Fibroblast of gingiva (primary cell): Measurements from ENCODE around the gene AVP.
A peak's percentile ranks its signal among the peaks of the same experiment; 100 is the strongest.
"Not testable (repeated sequence)": the region's sequence is repeated elsewhere in the genome, so short reads cannot be mapped to it uniquely, and the experiment has no call there.

ENCODE experiments used
- DNase-seq: peaks from one replicate; pipeline ENCODE4 v3.0.0-alpha.2; 2011; ENCODE audit warnings: low read depth

The AVP gene

DNA sequence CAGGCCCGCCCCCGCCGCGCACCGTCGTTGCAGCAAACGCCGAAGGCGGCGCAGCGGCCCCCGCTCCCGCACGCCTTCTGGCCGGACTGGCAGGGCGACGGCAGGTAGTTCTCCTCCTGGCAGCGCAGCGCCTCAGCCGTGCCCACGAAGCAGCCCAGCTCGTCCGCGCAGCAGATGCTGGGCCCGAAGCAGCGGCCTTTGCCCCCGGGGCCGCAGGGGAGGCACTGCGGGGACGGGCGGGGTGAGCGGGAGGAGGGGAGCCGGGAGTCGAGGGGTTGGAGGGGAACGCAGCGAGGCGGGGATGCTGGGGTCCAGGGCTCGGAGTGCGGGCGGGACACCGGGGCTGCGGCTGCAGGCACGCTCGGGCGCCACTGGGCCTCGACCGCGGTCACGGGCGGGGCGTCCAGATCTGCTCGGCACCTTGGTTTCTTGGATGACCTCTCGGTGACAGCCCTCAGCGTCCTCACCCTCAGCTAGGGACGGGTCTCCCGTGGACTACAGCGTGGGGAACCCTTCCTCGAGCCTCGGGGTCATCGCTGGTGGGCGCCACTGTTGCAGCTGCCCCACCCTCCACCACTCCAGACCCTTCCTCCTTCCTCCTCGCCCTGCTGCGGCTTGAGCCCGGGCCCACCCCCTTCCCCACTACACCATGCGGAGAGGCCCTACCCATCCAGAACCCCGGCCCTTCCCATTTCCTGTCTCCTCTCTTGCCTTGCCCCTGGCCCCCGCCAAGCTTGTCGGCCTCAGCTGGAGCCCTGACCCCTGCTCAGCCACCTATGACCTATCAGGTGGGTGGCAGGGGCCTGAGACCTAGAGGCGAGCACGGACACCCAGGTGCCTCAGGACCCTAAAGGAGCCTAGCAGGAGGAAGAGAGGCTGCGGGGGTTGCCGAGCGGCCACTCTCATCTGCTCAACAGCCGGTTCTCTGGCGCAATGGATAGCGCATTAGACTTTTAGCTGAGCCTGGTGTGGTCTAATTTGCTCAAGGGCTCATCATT lies 1.3 kb downstream of the AVP start:
- DNase-seq, result no peak

DNA sequence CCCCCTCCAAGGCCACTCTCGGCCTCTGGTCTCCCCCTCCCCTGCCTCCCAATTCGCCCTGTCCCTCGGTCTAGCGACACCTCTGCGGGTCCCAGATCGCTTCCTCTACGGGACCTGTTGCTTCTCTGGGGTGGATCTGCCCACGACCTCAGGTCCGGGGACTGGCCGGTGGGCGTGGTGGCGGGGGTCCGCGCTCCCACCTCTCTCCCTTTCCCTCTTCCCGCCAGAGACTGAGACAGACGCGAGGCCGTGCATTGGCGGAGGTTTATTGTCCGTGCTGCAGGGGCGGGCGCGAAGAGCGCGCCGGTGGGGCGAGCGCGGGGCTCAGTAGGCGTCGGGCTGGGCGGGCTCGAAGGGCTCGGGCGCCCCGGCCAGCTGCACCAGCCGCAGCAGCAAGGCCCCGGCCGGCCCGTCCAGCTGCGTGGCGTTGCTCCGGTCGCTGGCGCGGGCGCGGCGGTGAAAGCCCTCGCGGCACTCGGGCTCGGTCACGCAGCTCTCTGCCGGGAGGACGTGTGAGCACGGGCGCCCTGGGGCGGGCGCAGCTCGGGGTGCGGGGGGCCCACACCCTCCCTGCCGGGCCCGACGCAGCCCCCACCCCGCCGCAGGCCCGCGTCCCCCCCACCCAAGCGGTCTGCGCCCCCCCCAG lies 2.1 kb downstream of the AVP start:
- no peak for DNase-seq

DNA sequence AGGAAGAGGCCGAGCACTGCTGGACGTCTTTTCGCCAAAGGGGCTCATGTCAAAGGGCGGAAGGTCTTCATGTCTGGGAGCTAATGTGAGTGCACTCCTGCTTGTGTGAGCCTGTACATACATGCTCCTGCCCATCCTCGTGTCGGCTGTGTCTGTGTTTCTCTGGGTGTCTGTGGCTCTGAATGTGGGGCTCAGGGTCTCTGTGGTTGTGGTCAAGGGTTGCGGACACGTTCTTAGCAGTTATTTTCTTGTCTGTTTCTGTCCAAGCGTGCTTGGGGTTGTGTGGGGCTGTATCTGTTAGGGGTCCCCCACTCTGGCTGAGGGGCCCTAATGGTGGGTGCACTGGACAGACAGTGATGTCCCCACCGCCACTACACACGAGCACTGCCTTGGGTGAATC lies 2.9 kb downstream of the AVP start:
- DNase-seq, result no peak

DNA sequence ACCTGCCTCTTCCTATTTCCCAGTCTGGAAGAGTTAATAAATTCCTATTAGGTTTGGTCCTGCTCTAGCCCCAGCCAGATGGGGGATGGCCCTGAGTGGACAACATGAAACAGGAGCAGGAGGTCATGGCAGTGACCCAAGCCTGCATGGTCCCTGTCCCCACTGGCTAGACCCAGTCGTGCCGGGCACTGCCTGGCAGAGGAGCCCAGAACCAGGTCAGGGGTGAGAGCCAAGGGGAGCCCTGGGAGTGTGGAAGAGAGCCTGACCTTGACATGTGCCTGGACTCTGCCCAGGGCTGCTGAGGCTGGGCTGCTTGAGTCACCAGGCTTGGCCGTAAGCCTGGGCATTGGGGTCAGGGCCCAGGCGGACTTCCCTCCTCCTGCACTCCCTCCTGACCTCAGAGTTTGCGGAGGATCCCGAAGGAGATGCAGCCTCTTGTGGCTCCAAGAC lies 3.6 kb downstream of the AVP start:
- DNase-seq, result peak; percentile 74

DNA sequence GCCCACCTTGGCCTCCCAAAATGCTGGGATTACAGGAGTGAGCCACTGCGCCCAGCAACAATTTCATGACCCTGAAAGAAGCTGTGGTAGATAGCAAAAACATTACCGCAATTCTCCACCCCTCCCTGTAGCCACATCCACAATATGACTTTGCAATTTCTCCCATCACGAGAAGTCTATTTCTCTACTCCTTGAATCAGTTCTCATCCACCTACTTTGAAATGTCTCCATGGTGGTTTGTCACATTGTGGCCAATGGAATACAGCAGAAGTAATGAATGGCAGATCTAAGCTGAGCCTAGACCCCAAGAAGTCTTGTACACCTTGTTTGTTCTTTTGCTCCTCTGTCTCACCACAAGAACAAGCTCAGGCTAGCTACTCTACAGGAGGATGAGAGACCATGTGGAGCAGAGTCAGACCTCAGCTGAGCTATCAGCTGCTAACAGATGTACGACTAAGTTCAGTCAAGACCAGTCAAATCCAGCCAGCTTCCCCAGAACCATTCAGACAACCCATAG lies 6.8 kb downstream of the AVP start:
- no peak for DNase-seq

DNA sequence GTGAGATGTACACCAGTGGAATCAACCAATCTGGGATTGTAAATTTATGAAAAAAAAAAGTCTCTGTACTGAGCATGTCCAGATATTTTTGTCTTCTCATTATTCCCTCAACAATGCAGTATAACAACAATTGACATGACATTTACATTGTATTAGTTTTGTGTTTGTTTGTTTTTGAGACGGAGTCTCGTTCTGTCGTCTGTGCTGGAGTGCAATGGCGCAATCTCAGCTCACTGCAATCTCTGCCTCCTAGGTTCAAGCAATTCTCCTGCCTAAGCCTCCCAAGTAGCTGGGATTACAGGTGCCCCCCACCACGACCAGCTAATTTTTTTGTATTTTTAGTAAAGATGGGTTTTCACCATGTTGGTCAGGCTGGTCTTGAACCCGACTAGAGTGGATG lies 9.2 kb downstream of the AVP start:
- not testable (repeated sequence) for DNase-seq

DNA sequence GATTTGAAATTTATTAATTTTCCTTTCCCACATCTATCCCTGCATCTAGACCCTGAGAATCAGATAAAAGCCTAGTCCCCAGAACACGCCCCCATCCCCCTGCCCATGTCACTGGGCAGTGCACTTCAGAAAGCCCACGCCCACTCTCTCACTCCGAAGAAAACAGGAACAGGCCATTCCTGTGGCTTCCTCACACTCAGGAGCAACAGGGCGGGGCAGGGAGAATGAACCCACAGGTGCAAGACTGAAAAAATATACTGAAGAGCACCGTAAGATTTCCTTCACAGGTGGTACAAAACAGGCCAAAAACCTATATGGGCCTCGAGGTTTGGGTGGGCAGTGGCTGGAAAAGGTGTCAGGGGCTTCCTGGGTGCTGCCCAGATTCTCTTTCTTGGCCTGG lies 9.7 kb downstream of the AVP start:
- DNase-seq, result no peak

DNA sequence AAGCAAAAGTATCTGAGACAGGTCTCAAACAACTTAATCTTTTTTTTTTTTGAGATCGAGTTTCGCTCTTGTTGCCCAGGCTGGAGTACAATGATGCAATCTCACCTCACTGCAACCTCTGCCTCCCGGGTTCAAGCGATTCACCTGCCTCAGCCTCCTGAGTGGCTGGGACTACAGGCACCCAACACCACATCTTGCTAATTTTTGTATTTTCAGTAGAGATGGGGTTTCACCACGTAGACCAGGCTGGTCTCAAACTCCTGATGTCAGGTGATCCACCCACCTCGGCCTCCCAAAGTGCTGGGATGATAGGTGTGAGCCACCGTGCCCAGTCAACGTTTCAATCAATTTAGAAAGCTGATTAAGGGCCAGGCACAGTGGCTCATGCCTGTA lies 11.3 kb downstream of the AVP start:
- DNase-seq, result not testable (repeated sequence)

DNA sequence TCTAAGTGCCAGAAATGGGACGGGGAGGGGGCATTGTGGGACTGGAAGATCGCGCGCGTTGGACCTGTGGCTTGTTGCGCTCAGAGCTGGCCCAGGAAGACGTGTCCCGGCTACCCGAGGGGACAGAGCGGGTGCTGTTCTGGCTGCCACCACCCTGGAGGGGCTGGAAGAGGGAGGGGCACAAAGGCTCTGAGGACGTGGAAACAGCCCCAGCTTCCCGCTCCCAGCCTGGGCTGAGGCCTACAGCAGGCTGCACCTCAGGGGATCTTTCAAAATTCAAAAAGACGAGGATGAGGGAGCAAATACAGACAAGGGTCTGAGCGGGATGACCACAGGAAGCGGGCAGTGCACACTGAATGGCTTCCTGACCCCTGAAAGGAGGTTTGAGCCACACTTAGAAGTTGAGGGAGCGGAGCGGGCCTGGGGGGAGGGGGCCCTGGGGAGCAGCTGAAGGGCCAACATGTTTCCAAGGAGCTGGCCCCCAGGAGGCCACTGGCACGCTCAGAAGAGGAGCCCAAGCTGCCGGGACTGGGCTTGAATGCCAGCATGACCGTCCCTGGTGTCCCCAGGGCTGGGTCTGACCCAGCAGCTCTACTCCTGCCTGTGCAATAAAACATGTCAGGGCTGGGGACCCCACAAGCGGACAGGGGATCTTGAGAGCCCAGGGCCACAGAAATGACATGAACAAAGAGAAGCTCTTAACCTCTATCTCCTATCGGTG lies 11.8 kb downstream of the AVP start:
- DNase-seq, result no peak

DNA sequence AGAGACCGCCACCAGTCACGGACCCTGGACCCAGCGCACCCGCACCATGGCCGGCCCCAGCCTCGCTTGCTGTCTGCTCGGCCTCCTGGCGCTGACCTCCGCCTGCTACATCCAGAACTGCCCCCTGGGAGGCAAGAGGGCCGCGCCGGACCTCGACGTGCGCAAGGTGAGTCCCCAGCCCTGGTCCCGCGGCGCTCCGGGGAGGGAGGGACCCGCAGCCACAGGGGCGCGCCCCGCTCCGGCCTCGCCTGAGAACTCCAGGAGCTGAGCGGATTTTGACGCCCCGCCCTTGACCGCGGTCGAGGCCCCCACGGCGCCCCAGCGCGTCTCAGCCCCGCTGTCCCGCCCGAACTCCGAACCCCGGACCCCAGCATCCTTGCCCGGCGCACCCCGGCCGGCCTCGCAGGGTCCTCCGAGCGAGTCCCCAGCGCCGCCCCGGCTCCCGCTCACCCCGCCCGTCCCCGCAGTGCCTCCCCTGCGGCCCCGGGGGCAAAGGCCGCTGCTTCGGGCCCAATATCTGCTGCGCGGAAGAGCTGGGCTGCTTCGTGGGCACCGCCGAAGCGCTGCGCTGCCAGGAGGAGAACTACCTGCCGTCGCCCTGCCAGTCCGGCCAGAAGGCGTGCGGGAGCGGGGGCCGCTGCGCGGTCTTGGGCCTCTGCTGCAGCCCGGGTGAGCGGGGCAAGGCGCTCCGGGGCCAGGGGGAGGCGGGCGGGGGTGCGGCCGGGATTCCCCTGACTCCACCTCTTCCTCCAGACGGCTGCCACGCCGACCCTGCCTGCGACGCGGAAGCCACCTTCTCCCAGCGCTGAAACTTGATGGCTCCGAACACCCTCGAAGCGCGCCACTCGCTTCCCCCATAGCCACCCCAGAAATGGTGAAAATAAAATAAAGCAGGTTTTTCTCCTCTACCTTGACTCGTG lies 12.7 kb downstream of the AVP start, which contains the start of gene OXT:
OXT (plus strand) TSS at position 11 of the 920 bp plus-strand sequence; CDS start at position 47, 36 bp downstream.
- no peak for DNase-seq

DNA sequence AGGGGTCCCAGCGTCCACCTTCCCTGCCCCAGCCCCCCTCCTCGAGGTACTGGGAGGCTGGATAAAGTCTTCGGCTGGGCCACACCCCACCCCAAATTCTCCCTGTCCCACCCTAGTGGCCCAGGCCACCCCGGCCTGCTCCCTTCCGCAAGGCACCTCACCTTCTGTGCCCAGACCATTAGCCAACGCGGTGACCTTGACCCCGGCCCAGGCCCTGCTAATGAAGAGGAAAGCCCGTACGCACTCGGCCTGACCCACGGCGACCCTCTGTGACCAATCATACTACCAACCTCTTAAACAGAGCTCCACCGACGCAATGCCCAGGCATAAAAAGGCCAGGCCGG lies 13.3 kb downstream of the AVP start:
- DNase-seq, result no peak

DNA sequence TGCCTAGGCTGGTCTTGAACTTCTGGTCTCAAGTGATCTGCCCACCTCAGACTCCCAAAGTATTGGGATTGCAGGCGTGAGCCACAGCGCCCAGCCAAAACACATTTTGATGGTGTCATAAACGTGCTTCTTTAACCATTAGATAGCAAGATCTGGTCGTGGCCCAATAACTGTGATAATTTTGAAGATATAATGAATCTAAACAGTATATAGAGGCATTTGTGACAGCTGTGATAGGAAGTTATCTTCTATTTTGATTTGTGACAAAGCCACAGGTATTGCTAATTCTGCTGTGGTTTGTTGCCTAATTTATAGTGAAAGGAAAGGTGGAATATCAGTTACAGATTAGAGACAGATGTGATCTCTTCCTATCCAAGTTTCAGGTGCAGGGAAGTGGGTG lies 13.8 kb downstream of the AVP start:
- DNase-seq, result no peak

DNA sequence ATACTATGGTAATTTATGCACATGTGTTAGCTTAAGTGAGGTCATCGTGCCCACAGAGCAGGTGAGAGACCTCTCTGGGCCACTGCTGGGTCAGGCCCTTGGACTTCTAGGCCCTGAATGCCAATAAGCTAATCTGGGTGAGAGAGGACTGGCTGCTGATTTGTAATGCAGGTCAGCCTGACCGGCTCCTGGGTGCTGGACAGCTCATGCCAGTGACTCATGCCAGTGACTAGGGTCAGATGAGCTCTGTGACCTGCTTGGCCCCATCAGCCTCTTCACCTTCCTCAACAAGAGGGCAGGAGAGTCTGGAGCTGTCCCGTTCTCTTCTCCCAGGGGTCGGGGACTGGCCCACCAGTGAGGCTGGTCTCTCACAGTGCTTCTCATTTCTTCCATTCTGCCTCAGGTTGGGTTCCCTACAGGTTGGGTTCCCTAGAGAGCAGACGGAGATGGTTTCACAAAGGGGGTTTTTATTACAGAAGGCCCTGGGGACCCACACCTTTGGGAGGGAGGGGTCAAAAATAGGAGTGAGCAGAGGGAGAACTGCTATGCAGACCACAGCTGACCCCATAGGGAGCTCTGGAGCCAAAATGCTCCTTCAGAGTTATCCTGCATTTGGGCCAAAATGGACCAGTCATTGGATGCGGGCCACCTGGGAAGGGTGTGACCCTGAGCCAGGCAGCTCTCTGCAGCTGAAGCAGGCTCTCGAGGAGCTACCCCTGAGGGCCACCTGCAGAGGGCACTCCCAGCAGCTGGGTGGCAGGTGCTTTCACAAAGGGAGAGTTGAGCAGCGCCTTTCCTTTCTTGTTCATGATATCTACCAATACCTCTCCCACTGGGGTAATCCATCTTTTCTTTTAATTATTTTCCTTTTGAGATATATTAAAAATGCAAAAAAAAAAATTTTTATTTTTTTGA lies 15.3 kb downstream of the AVP start:
- peak; percentile 21 for DNase-seq

DNA sequence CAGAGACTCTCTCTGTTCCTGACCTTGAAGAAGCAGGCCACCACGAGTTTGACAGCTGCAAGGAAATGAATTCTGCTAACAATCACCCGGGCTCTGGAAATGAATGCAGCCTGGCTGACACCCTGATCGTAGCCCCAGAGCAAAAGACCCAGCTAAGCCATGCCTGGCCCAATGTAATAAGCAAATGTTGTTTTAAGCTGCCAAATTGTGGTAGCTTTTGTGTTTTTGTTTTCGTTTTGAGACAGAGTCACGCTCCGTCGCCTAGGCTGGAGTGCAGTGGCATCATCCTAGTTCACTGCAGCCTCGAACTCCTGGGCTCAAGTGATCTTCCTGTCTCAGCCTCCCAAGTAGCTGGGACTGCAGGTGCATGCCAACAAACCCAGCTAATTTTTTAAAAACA lies 16.4 kb downstream of the AVP start:
- DNase-seq, result no peak

DNA sequence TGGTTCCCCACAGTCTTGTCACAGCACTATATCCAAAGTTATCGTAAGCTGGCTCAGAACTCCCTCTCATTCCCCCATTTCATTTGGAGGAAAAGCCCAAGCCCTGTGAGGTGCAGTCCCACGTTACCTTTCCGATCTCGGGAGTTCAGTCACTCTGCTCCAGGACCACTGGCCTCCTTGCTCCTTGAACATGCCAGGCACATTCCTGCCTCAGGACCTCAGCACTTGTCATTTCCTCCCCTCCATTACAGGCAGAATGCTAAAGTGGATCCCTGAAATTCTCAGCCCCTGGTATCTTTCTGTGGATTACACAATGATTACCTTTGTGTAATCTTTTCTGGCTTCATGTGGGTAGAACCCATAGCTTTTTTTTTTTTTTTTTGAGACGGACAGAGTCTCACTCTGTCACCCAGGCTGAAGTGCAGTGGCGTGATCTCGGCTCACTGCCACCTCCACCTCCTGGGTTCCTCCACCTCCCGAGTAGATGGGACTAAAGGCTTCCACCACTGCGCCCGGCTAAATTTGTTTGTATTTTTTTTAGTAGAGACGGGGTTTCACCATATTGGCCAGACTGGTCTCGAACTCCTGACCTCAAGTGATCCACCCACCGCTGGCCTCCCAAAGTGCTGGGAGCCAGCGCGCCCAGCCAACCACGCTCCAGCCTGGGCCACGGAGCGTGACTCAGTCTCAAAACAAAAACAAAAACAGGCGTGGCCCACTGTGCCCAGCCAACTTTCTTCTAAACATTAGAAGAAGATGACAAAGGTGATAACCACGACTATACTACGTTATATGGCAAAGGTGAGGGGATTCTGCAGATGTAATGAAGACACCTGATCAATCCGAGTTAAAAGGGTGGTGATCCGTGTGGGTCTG lies 17.1 kb downstream of the AVP start:
- DNase-seq, result no peak

DNA sequence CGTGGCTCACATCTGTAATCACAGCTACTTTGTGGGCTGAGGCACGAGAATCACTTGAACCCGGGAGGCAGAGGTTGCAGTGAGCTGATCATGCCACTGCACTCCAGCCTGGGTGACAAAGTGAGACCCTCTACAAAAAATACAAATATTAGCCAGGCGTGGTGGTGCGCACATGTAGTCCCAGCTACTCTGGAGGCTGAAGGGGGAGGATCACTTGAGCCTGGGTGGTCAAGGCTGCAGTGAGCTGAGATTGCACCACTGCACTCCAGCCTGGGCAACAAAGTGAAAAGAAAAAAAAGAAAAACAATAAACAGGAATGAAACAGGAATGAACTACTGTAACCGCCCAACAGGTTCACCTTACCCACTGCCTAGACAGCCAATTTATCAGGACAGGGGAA lies 20.4 kb downstream of the AVP start:
- not testable (repeated sequence) for DNase-seq

DNA sequence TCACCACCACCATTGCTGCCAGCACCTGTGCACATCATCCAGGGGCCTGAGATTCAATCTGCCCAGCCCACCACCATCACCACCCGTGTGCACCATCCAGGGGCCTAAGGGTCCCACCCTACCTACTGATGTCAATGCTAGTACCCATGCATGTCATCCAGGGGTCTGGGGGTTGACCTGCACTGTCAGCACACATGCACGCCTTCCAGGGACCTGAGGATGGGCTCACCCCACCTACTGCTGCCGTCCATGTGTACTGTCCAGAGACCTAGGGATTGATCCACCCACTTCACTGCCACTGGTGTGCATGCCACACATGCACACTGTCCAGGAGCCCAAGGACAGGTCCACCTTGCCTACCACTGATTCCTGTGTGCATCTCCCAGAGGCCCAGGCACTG lies 25.0 kb downstream of the AVP start:
- no peak for DNase-seq

DNA sequence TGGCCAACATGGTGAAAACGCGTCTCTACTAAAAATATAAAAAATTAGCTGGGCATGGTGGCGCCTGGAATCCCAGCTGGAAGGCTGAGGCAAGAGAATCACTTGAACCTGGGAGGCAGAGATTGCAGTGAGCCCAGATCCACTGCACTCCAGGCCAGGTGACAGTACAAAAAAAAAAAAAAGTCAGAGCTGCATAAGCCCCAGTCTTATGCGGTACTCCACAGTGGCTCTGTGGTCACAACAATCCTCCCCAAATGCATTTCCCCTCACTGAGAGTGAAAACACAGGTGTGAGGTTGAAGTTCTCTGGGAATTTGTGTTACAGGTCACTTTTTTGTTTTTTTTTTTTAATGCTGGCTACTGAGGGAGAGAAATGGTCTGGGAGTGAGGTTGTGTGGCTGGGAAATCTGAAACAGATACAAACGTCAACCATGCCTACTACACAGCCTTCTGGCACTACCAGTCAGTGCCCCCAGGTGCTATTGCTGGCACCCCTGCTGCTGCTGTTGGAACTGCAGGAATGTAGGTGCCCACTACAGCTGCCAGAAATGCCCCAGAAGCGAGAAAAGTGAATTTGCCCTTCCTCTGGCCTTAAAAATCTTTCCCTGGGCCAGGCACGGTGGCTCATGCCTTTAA lies 33.0 kb downstream of the AVP start:
- no peak for DNase-seq
